Neural crest cell (in vitro differentiated cells): Measurements from ENCODE around the gene IL9R. TPM values are rescaled to one million over a fixed set of nuclear protein-coding genes. Genes with fewer than 3 reads are reported as not detected.
A peak's percentile ranks its signal among the peaks of the same experiment; 100 is the strongest.
"Not testable (repeated sequence)": the region's sequence is repeated elsewhere in the genome, so short reads cannot be mapped to it uniquely, and the experiment has no call there.

Experiments used
- DNase-seq: peaks from one replicate; pipeline ENCODE4 v3.0.0; 2021; ENCODE audit warnings: low read depth, mixed read lengths, low spot score
- H3K27ac Mint-ChIP-seq: one replicate; pipeline ENCODE4 v1.8.0; 2021; ENCODE audit warnings: mild to moderate bottlenecking, mixed read lengths; ENCODE audit not compliant: unreplicated experiment
- H3K27me3 Mint-ChIP-seq: 2 replicates; pipeline ENCODE4 v1.8.0; 2021; ENCODE audit warnings: low read depth, mild to moderate bottlenecking, mixed read lengths
- H3K36me3 Mint-ChIP-seq: 2 replicates; pipeline ENCODE4 v1.8.0; 2021; ENCODE audit warnings: low read depth, mild to moderate bottlenecking, mixed read lengths
- H3K4me1 Mint-ChIP-seq: 2 replicates; pipeline ENCODE4 v1.8.0; 2021; ENCODE audit warnings: mixed read lengths
- H3K4me3 Mint-ChIP-seq: one replicate; pipeline ENCODE4 v1.8.0; 2021; ENCODE audit warnings: mild to moderate bottlenecking, mixed read lengths
- H3K9me3 Mint-ChIP-seq: 2 replicates; pipeline ENCODE4 v1.8.0; 2021; ENCODE audit warnings: mixed read lengths
- CTCF ChIP-seq: fragments of 200-600 bp; sonication (generic); conservative IDR thresholded peaks from 2 replicates; pipeline ENCODE4 v1.5.0; 2021; ENCODE audit warnings: antibody characterized with exemption, mild to moderate bottlenecking
- total RNA-seq: library from RNA; stranded (reverse); gene quantifications from 2 replicates; pipeline ENCODE4 v1.2.1, GENCODE V29; 2021

The IL9R gene
- total RNA-seq, 1 donor from 2014 or later, result not detected

DNA sequence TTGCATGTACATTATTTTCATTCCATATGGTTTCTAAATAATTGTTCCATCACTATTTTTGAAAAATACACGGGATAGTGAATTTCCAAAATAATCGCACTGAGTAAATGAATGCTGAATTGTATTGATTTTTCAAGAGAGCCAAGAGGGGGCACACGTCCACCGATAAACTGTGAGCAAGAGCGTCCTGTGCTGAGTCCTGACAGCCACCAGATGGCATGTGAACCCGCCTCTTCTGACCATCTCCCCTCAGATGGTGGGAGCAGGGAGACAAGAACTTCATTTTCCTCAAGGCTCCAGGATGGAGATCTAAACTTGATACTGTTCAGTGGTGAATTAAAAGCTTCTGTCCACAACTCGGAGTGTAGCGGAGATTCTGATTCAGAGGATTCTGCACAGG is 30.6 kb upstream of the IL9R start:
- Mint-ChIP-seq H3K36me3 (peaks cover 8% of the 10 kb centered on the region), H3K9me3 (peaks cover 8% of the 10 kb centered on the region), H3K27me3 (peaks cover 5% of the 10 kb centered on the region), H3K27ac (no peak overlapping the region), H3K4me1 (no peaks in the 10 kb centered on the region), H3K4me3 (no peak overlapping the region)
- peak; percentile 56 for TF ChIP-seq CTCF
- DNase-seq, result peak; percentile 6

DNA sequence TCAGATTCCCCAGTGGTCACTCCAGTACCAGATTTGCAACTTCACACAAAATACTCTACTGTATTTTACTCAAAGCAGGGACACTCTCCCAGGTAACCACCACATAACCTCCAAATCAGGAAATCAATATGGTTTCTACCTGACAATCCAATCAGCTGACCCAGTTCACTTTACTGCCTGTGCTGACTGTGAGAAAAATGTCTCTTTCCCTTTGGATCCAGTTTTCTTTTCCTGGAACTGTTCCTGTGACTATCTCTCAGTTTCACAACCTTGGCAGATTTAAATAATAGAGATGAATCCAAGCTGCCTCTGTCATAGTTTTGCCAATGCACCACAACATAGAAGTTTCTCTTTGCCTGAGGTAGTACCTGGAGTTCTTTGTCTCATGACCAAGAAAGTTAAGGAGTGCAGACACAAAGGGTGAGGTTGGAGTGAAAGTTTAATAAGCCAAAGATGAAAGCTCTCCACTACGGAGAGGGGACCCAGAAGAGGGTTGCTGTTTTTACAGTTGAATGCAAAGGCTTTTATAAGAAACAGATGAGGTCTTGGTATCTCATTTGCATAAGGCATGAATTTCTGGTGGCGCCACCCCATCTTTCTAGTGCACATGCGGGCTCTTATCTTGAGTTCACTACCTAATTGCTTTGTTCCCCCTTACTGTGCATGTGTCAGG is 29.7 kb upstream of the IL9R start:
- no peak overlapping the region for H3K4me3 Mint-ChIP-seq
- H3K27ac Mint-ChIP-seq, result no peak overlapping the region
- no peaks in the 10 kb centered on the region for H3K4me1 Mint-ChIP-seq
- H3K27me3 Mint-ChIP-seq, result peaks cover 5% of the 10 kb centered on the region
- DNase-seq, result no peak
- peaks cover 8% of the 10 kb centered on the region for H3K9me3 Mint-ChIP-seq
- no peak for TF ChIP-seq CTCF
- H3K36me3 Mint-ChIP-seq, result peaks cover 8% of the 10 kb centered on the region

- Mint-ChIP-seq H3K27ac (no peak overlapping the region), H3K36me3 (peaks cover 8% of the 10 kb centered on the region), H3K9me3 (peaks cover 8% of the 10 kb centered on the region), H3K4me3 (no peak overlapping the region), H3K4me1 (no peaks in the 10 kb centered on the region), H3K27me3 (peaks cover 5% of the 10 kb centered on the region)
- DNase-seq, result no peak
- no peak for TF ChIP-seq CTCF
These were observed 29.2 kb upstream of the IL9R start for GRCh38 chrX:155968326-155968661.

GRCh38 chrX:155968791-155969190 is 28.7 kb upstream of the IL9R start:
- Mint-ChIP-seq H3K27me3 (peaks cover 5% of the 10 kb centered on the region), H3K36me3 (peaks cover 6% of the 10 kb centered on the region), H3K4me3 (no peak overlapping the region), H3K27ac (no peak overlapping the region), H3K4me1 (no peaks in the 10 kb centered on the region), H3K9me3 (peaks cover 6% of the 10 kb centered on the region)
- TF ChIP-seq CTCF, result no peak
- DNase-seq, result no peak

GRCh38 chrX:155971658-155972057 is 25.8 kb upstream of the IL9R start:
- H3K9me3 Mint-ChIP-seq, H3K27ac Mint-ChIP-seq, H3K36me3 Mint-ChIP-seq, H3K4me1 Mint-ChIP-seq, DNase-seq, H3K27me3 Mint-ChIP-seq, H3K4me3 Mint-ChIP-seq: not testable (repeated sequence)

GRCh38 chrX:155972241-155972640 is 25.3 kb upstream of the IL9R start:
- not testable (repeated sequence) for H3K27ac Mint-ChIP-seq, H3K9me3 Mint-ChIP-seq, DNase-seq, H3K27me3 Mint-ChIP-seq, H3K36me3 Mint-ChIP-seq, H3K4me3 Mint-ChIP-seq, H3K4me1 Mint-ChIP-seq

DNA sequence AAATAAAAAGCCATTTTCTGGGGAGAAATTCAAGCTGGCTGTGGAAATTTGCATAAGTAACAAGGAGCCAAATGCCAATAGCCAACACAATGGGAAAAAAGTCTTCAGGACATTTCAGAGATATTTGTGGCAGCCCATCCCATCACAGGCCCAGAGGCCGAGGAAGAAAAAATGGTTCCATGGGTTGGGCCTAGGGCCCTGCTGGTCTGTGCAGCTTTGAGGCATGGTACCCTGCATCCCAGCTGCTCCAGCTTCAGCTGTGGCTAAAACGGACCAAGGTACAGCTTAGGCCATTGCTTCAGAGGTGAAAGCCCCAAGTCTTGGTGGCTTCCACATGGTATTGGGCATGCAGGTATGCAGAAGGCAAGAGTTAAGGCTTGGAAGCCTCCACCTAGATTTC is 14.2 kb upstream of the IL9R start:
- DNase-seq, result no peak
- no peaks in the 10 kb centered on the region for H3K4me1 Mint-ChIP-seq
- H3K27me3 Mint-ChIP-seq, result no peaks in the 10 kb centered on the region
- no peak for TF ChIP-seq CTCF
- H3K27ac Mint-ChIP-seq, result no peak overlapping the region
- no peak overlapping the region for H3K4me3 Mint-ChIP-seq
- H3K9me3 Mint-ChIP-seq, result peaks cover 13% of the 10 kb centered on the region
- H3K36me3 Mint-ChIP-seq, result no peaks in the 10 kb centered on the region
